ENCODE measurements around the gene BAHD1.

Gene BAHD1

GRCh38 chr15:40458495-40459371 lies 18.0 kb downstream of the BAHD1 start:
- H3K4me1 ChIP-seq (ENCODE audit: control insufficient read depth, insufficient read depth, low read length) = no peaks in the 10 kb centered on the region; the same call in 1 of the 2 replicates
- no peak overlapping the region for H3K4me3 ChIP-seq (ENCODE audit: low read length)
- H3K36me3 ChIP-seq (ENCODE audit: control insufficient read depth, insufficient read depth, low read length) = peaks cover 30% of the 10 kb centered on the region
- DNase-seq (ENCODE audit: low read depth, low spot score) = no peak
- H3K27me3 ChIP-seq (ENCODE audit: control insufficient read depth, insufficient read depth, low read length) = no peaks in the 10 kb centered on the region
- H3K27ac ChIP-seq (ENCODE audit: low read length) = no peak overlapping the region
- WGBS (ENCODE audit: insufficient coverage, insufficient read length) = no CpG with 5 or more reads among the region's 37 CpGs
- H3K9me3 ChIP-seq (ENCODE audit: control insufficient read depth, insufficient read depth, low read length) = no peaks in the 10 kb centered on the region

- no peak overlapping the region for H3K4me3 ChIP-seq (ENCODE audit: low read length)
- H3K9me3 ChIP-seq (ENCODE audit: control insufficient read depth, insufficient read depth, low read length) = no peaks in the 10 kb centered on the region
- H3K27me3 ChIP-seq (ENCODE audit: control insufficient read depth, insufficient read depth, low read length) = no peaks in the 10 kb centered on the region
- H3K27ac ChIP-seq (ENCODE audit: low read length) = no peak overlapping the region
- WGBS (ENCODE audit: insufficient coverage, insufficient read length) = no CpG with 5 or more reads among the region's 19 CpGs
- DNase-seq (ENCODE audit: low read depth, low spot score) = no peak
- peaks cover 37% of the 10 kb centered on the region for H3K36me3 ChIP-seq (ENCODE audit: control insufficient read depth, insufficient read depth, low read length)
- no peaks in the 10 kb centered on the region; the same call in 1 of the 2 replicates for H3K4me1 ChIP-seq (ENCODE audit: control insufficient read depth, insufficient read depth, low read length)
Measured at GRCh38 chr15:40459391-40460015, 18.8 kb downstream of the BAHD1 start.

- no CpG with 5 or more reads among the region's 2 CpGs for WGBS (ENCODE audit: insufficient coverage, insufficient read length)
- Histone ChIP-seq H3K4me3 (ENCODE audit: low read length) (no peak overlapping the region), H3K9me3 (ENCODE audit: control insufficient read depth, insufficient read depth, low read length) (no peaks in the 10 kb centered on the region), H3K4me1 (ENCODE audit: control insufficient read depth, insufficient read depth, low read length) (no peaks in the 10 kb centered on the region), H3K27me3 (ENCODE audit: control insufficient read depth, insufficient read depth, low read length) (no peaks in the 10 kb centered on the region), H3K36me3 (ENCODE audit: control insufficient read depth, insufficient read depth, low read length) (peaks cover 41% of the 10 kb centered on the region), H3K27ac (ENCODE audit: low read length) (no peak overlapping the region)
- no peak for DNase-seq (ENCODE audit: low read depth, low spot score)
Measured at GRCh38 chr15:40460404-40460803, 19.7 kb downstream of the BAHD1 start.

GRCh38 chr15:40461958-40462357 lies 21.2 kb downstream of the BAHD1 start:
- H3K27me3 ChIP-seq (ENCODE audit: control insufficient read depth, insufficient read depth, low read length) = no peaks in the 10 kb centered on the region
- H3K9me3 ChIP-seq (ENCODE audit: control insufficient read depth, insufficient read depth, low read length) = no peaks in the 10 kb centered on the region
- H3K36me3 ChIP-seq (ENCODE audit: control insufficient read depth, insufficient read depth, low read length) = peaks cover 51% of the 10 kb centered on the region
- WGBS (ENCODE audit: insufficient coverage, insufficient read length) = no CpG with 5 or more reads among the region's 21 CpGs
- no peak overlapping the region for H3K27ac ChIP-seq (ENCODE audit: low read length)
- no peaks in the 10 kb centered on the region for H3K4me1 ChIP-seq (ENCODE audit: control insufficient read depth, insufficient read depth, low read length)
- H3K4me3 ChIP-seq (ENCODE audit: low read length) = no peak overlapping the region
- no peak for DNase-seq (ENCODE audit: low read depth, low spot score)

GRCh38 chr15:40463279-40463678 lies 22.5 kb downstream of the BAHD1 start:
- no peak for DNase-seq (ENCODE audit: low read depth, low spot score)
- no peak overlapping the region for H3K27ac ChIP-seq (ENCODE audit: low read length)
- no peaks in the 10 kb centered on the region for H3K4me1 ChIP-seq (ENCODE audit: control insufficient read depth, insufficient read depth, low read length)
- no peaks in the 10 kb centered on the region for H3K27me3 ChIP-seq (ENCODE audit: control insufficient read depth, insufficient read depth, low read length)
- no CpG with 5 or more reads among the region's 2 CpGs for WGBS (ENCODE audit: insufficient coverage, insufficient read length)
- H3K9me3 ChIP-seq (ENCODE audit: control insufficient read depth, insufficient read depth, low read length) = no peaks in the 10 kb centered on the region
- no peak overlapping the region for H3K4me3 ChIP-seq (ENCODE audit: low read length)
- peaks cover 48% of the 10 kb centered on the region for H3K36me3 ChIP-seq (ENCODE audit: control insufficient read depth, insufficient read depth, low read length)

- DNase-seq (ENCODE audit: low read depth, low spot score) = no peak
- Histone ChIP-seq H3K4me1 (ENCODE audit: control insufficient read depth, insufficient read depth, low read length) (no peaks in the 10 kb centered on the region), H3K27ac (ENCODE audit: low read length) (no peak overlapping the region), H3K4me3 (ENCODE audit: low read length) (no peak overlapping the region), H3K9me3 (ENCODE audit: control insufficient read depth, insufficient read depth, low read length) (no peaks in the 10 kb centered on the region), H3K27me3 (ENCODE audit: control insufficient read depth, insufficient read depth, low read length) (no peaks in the 10 kb centered on the region), H3K36me3 (ENCODE audit: control insufficient read depth, insufficient read depth, low read length) (peaks cover 42% of the 10 kb centered on the region)
- no CpG with 5 or more reads among the region's 14 CpGs for WGBS (ENCODE audit: insufficient coverage, insufficient read length)
Measured at GRCh38 chr15:40463886-40464545, 23.3 kb downstream of the BAHD1 start.

- WGBS (ENCODE audit: insufficient coverage, insufficient read length) = no CpG with 5 or more reads among the region's 3 CpGs
Measured at GRCh38 chr15:40464595-40465185, 23.9 kb downstream of the BAHD1 start.

GRCh38 chr15:40465939-40466338 lies 25.2 kb downstream of the BAHD1 start:
- Histone ChIP-seq H3K4me3 (ENCODE audit: low read length) (no peak overlapping the region), H3K9me3 (ENCODE audit: control insufficient read depth, insufficient read depth, low read length) (no peaks in the 10 kb centered on the region), H3K36me3 (ENCODE audit: control insufficient read depth, insufficient read depth, low read length) (peaks cover 32% of the 10 kb centered on the region), H3K27me3 (ENCODE audit: control insufficient read depth, insufficient read depth, low read length) (no peaks in the 10 kb centered on the region), H3K27ac (ENCODE audit: low read length) (no peak overlapping the region), H3K4me1 (ENCODE audit: control insufficient read depth, insufficient read depth, low read length) (no peaks in the 10 kb centered on the region)
- DNase-seq (ENCODE audit: low read depth, low spot score) = no peak
- WGBS (ENCODE audit: insufficient coverage, insufficient read length) = no CpG with 5 or more reads among the region's 10 CpGs

More at GRCh38 chr15:40464595-40465185, 23.9 kb downstream of the BAHD1 start:
- Histone ChIP-seq H3K36me3 (ENCODE audit: control insufficient read depth, insufficient read depth, low read length) (peaks cover 36% of the 10 kb centered on the region), H3K9me3 (ENCODE audit: control insufficient read depth, insufficient read depth, low read length) (no peaks in the 10 kb centered on the region), H3K27ac (ENCODE audit: low read length) (no peak overlapping the region), H3K4me1 (ENCODE audit: control insufficient read depth, insufficient read depth, low read length) (no peaks in the 10 kb centered on the region), H3K27me3 (ENCODE audit: control insufficient read depth, insufficient read depth, low read length) (no peaks in the 10 kb centered on the region), H3K4me3 (ENCODE audit: low read length) (no peak overlapping the region)
- DNase-seq (ENCODE audit: low read depth, low spot score) = no peak

- WGBS (ENCODE audit: insufficient coverage, insufficient read length) = no CpG with 5 or more reads among the region's 7 CpGs
- Histone ChIP-seq H3K36me3 (ENCODE audit: control insufficient read depth, insufficient read depth, low read length) (peaks cover 32% of the 10 kb centered on the region), H3K4me3 (ENCODE audit: low read length) (no peak overlapping the region), H3K27ac (ENCODE audit: low read length) (no peak overlapping the region), H3K4me1 (ENCODE audit: control insufficient read depth, insufficient read depth, low read length) (no peaks in the 10 kb centered on the region), H3K9me3 (ENCODE audit: control insufficient read depth, insufficient read depth, low read length) (no peaks in the 10 kb centered on the region), H3K27me3 (ENCODE audit: control insufficient read depth, insufficient read depth, low read length) (no peaks in the 10 kb centered on the region)
- DNase-seq (ENCODE audit: low read depth, low spot score) = no peak
Measured at GRCh38 chr15:40466426-40467260, 25.9 kb downstream of the BAHD1 start.

- H3K4me3 ChIP-seq (ENCODE audit: low read length) = no peak overlapping the region
- no peak for DNase-seq (ENCODE audit: low read depth, low spot score)
- H3K4me1 ChIP-seq (ENCODE audit: control insufficient read depth, insufficient read depth, low read length) = peaks cover 4% of the 10 kb centered on the region
- H3K9me3 ChIP-seq (ENCODE audit: control insufficient read depth, insufficient read depth, low read length) = no peaks in the 10 kb centered on the region
- no peaks in the 10 kb centered on the region for H3K27me3 ChIP-seq (ENCODE audit: control insufficient read depth, insufficient read depth, low read length)
- peaks cover 26% of the 10 kb centered on the region for H3K36me3 ChIP-seq (ENCODE audit: control insufficient read depth, insufficient read depth, low read length)
- no peak overlapping the region for H3K27ac ChIP-seq (ENCODE audit: low read length)
Measured at GRCh38 chr15:40467261-40467615, 26.5 kb downstream of the BAHD1 start.
